Measurements from ENCODE around the gene KIR3DL1.
"Not testable (repeated sequence)": the region's sequence is repeated elsewhere in the genome, so short reads cannot be mapped to it uniquely, and the experiment has no call there.

KIR3DL1 gene

GRCh38 chr19:54816251-54816650, at the start of gene KIR3DL1:
Gene KIR3DL1 (plus strand): TSS chr19:54816468.
- DNase-seq = not testable (repeated sequence)

- DNase-seq = not testable (repeated sequence)
Observed at GRCh38 chr19:54769646-54770045, 46.6 kb upstream of the KIR3DL1 start, which contains the start of gene KIR2DL1. Gene KIR2DL1 (plus strand): TSS chr19:54769793. CDS start chr19:54769851, 58 bp downstream.

GRCh38 chr19:54770511-54770910, 45.8 kb upstream of the KIR3DL1 start:
- not testable (repeated sequence) for DNase-seq

GRCh38 chr19:54771018-54771960, 45.0 kb upstream of the KIR3DL1 start:
- not testable (repeated sequence) for DNase-seq

- not testable (repeated sequence) for DNase-seq
Observed at GRCh38 chr19:54772666-54773065, 43.6 kb upstream of the KIR3DL1 start.

- DNase-seq = not testable (repeated sequence)
Observed at GRCh38 chr19:54775095-54775815, 41.0 kb upstream of the KIR3DL1 start.

GRCh38 chr19:54775830-54776229, 40.4 kb upstream of the KIR3DL1 start:
- not testable (repeated sequence) for DNase-seq

- not testable (repeated sequence) for DNase-seq
Observed at GRCh38 chr19:54777851-54778250, 38.4 kb upstream of the KIR3DL1 start.

- DNase-seq = not testable (repeated sequence)
Observed at GRCh38 chr19:54778896-54779295, 37.4 kb upstream of the KIR3DL1 start.

- not testable (repeated sequence) for DNase-seq
Observed at GRCh38 chr19:54782916-54783315, 33.4 kb upstream of the KIR3DL1 start.

- DNase-seq = not testable (repeated sequence)
Observed at GRCh38 chr19:54786091-54786723, 30.1 kb upstream of the KIR3DL1 start.

GRCh38 chr19:54788154-54788553, 28.1 kb upstream of the KIR3DL1 start:
- not testable (repeated sequence) for DNase-seq

GRCh38 chr19:54790711-54791110, 25.6 kb upstream of the KIR3DL1 start:
- no peak for DNase-seq

- no peak for DNase-seq
Observed at GRCh38 chr19:54791476-54791875, 24.8 kb upstream of the KIR3DL1 start.

- no peak for DNase-seq
Observed at GRCh38 chr19:54792814-54793213, 23.5 kb upstream of the KIR3DL1 start.

- DNase-seq = no peak
Observed at GRCh38 chr19:54795758-54796157, 20.5 kb upstream of the KIR3DL1 start.

- no peak for DNase-seq
Observed at GRCh38 chr19:54803410-54803809, 12.9 kb upstream of the KIR3DL1 start, which contains the start of gene KIR2DL4. Gene KIR2DL4 (plus strand): TSS chr19:54803610. CDS start chr19:54803652, 42 bp downstream.

GRCh38 chr19:54804101-54804500, 12.2 kb upstream of the KIR3DL1 start:
- DNase-seq = no peak

- DNase-seq = no peak
Observed at GRCh38 chr19:54804571-54804970, 11.7 kb upstream of the KIR3DL1 start.

- no peak for DNase-seq
Observed at GRCh38 chr19:54805665-54806515, 10.4 kb upstream of the KIR3DL1 start.

- no peak for DNase-seq
Observed at GRCh38 chr19:54806516-54806838, 9.8 kb upstream of the KIR3DL1 start.

- not testable (repeated sequence) for DNase-seq
Observed at GRCh38 chr19:54814571-54814970, 1.7 kb upstream of the KIR3DL1 start.
